ENCODE data around the gene BABAM2. TPM values are rescaled to one million over a fixed set of nuclear protein-coding genes. Genes with fewer than 3 reads are reported as not detected.

Gene BABAM2
- total RNA-seq, 1 donor from 2014 or later = 34.6 TPM

DNA sequence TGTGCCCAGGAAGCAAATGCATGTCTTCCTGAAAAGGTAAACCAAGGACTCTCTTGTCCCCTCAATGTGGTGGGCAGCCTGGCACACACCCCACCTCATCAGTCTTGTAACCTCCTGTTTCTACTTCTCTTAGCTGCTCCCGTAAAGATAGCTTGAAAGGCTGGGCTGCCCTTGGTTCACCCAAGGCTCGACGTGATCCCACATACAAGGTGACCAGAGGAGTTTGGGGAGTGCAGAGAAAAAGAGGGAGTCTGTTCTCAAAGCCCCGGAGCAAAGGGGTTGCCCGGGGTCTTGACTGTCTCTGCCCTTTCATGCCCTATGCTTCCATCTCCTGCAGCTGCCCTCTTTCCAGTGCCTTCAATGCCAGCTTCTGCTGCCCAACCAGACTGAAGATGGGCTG, 483.8 kb downstream of the BABAM2 start:
- no peak for DNase-seq (ENCODE audit: low spot score)
- TF ChIP-seq, protein P1, sequence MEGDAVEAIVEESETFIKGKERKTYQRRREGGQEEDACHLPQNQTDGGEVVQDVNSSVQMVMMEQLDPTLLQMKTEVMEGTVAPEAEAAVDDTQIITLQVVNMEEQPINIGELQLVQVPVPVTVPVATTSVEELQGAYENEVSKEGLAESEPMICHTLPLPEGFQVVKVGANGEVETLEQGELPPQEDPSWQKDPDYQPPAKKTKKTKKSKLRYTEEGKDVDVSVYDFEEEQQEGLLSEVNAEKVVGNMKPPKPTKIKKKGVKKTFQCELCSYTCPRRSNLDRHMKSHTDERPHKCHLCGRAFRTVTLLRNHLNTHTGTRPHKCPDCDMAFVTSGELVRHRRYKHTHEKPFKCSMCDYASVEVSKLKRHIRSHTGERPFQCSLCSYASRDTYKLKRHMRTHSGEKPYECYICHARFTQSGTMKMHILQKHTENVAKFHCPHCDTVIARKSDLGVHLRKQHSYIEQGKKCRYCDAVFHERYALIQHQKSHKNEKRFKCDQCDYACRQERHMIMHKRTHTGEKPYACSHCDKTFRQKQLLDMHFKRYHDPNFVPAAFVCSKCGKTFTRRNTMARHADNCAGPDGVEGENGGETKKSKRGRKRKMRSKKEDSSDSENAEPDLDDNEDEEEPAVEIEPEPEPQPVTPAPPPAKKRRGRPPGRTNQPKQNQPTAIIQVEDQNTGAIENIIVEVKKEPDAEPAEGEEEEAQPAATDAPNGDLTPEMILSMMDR (IDR thresholded peaks at IDR 0.05) = no peak
- TF ChIP-seq EZH2phosphoT487 (IDR thresholded peaks at IDR 0.05) (no peak), EZH2 (IDR thresholded peaks at IDR 0.05) (no peak)
- H3K27me3 Mint-ChIP-seq (ENCODE audit: insufficient read depth, low read depth) = peaks cover 5% of the 10 kb centered on the region

DNA sequence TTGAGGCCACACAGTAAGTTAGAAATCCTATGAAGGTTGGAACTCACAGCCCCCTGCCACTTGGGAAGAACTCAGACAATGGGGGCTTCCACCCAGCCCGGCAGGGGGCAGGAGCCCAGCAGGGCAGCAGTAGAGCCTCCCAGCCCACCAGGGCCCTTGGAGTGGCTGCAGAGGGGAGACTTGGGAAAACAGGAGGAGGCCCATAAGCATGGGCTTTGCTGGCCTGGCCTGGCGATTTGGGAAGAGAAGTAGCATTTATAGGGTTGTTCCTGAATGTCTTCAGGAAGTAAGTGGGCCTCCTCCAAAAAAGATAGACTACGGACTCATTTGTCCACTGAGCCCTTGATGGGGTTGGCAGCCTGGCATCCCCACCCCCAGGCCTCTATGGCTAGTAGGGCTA, 484.7 kb downstream of the BABAM2 start:
- no peaks in the 10 kb centered on the region for H3K36me3 Mint-ChIP-seq
- TF ChIP-seq, protein P1 (IDR thresholded peaks at IDR 0.05) = no peak
- no peak for TF ChIP-seq EZH2 (IDR thresholded peaks at IDR 0.05)
- no peak for TF ChIP-seq EZH2phosphoT487 (IDR thresholded peaks at IDR 0.05)
- Histone ChIP-seq H3F3A (ENCODE audit: low read depth) (no peaks in the 10 kb centered on the region), H3K9ac (no peak overlapping the region), H4K20me1 (ENCODE audit: low read depth) (no peaks in the 10 kb centered on the region), H3K36me3 (no peaks in the 10 kb centered on the region), H3K27me3 (no peaks in the 10 kb centered on the region), H3K9me3 (ENCODE audit: low read depth) (no peaks in the 10 kb centered on the region), H3K4me2 (no peak overlapping the region), H3K4me1 (peaks cover 12% of the 10 kb centered on the region), H3K79me2 (ENCODE audit: low read depth) (no peaks in the 10 kb centered on the region), H3K27ac (no peak overlapping the region), H2AFZ (replicated peaks) (no peak overlapping the region), H3K4me3 (no peak overlapping the region)
- no peak overlapping the region for H3K27ac Mint-ChIP-seq
- H3K4me1 Mint-ChIP-seq = peaks cover 4% of the 10 kb centered on the region
- H3K4me3 Mint-ChIP-seq = no peak overlapping the region
- no peaks in the 10 kb centered on the region for H3K9me3 Mint-ChIP-seq
- peaks cover 5% of the 10 kb centered on the region for H3K27me3 Mint-ChIP-seq (ENCODE audit: insufficient read depth, low read depth)
- DNase-seq (ENCODE audit: low spot score) = no peak

More for the DNA sequence above, 483.8 kb downstream of the BABAM2 start:
- H2AFZ ChIP-seq (replicated peaks) = no peak overlapping the region
- no peak overlapping the region for H3K4me2 ChIP-seq
- no peak overlapping the region for H3K9ac ChIP-seq
- H3K4me3 Mint-ChIP-seq = no peak overlapping the region
- no peak overlapping the region for H3K27ac ChIP-seq
- H3K27ac Mint-ChIP-seq = no peak overlapping the region
- no peaks in the 10 kb centered on the region for H3F3A ChIP-seq (ENCODE audit: low read depth)
- H3K79me2 ChIP-seq (ENCODE audit: low read depth) = no peaks in the 10 kb centered on the region
- H3K36me3 ChIP-seq = no peaks in the 10 kb centered on the region
- no peaks in the 10 kb centered on the region for H3K27me3 ChIP-seq
- H3K4me3 ChIP-seq = no peak overlapping the region
- H3K4me1 ChIP-seq = peaks cover 12% of the 10 kb centered on the region
- no peaks in the 10 kb centered on the region for H3K36me3 Mint-ChIP-seq
- no peaks in the 10 kb centered on the region for H4K20me1 ChIP-seq (ENCODE audit: low read depth)
- peaks cover 4% of the 10 kb centered on the region for H3K4me1 Mint-ChIP-seq
- no peaks in the 10 kb centered on the region for H3K9me3 ChIP-seq (ENCODE audit: low read depth)
- H3K9me3 Mint-ChIP-seq = no peaks in the 10 kb centered on the region

DNA sequence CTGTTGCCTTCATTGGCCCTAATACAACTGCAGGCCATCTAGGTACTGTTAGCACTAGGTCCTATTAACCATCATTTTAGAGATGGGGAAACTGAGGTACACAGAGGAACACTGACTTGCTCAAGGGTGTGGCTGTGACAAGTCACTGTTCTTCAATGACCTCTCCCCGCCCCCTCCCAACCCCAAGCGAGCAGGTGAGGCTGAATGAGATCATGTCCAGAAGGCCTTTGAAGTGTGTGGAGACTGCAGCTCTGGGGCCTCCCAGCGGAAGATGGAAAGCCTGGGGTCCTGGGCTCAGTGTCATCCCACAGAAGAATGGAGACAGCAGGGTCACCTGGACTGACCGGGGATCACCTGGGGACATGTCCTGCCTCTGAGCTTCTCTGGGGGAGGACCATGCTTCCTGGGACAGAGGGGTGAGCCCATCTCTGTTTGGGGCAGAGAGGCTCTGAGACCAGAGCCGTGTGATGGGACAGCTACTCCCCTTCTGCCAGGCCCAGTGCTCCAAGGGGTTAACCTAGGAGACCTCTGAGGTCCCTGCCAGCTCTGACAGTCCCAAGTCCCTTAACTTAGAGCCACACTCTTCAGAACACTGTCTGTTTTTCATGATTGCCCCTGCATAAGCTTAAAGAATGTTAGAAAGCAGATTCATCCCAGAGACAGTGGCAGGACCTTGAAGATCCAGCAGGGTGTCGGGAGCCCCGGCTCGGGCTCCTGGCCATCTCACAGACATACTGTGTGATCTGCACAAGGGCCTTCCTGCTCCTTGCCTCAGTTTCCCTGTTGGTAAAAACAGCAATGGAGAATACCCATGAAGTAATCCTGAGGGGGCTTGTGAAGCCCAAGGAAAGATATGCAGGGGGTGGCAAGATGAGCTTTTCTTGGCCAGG, 485.5 kb downstream of the BABAM2 start:
- Histone ChIP-seq H3K9me3 (ENCODE audit: low read depth) (no peaks in the 10 kb centered on the region), H4K20me1 (ENCODE audit: low read depth) (no peaks in the 10 kb centered on the region), H3K79me2 (ENCODE audit: low read depth) (no peaks in the 10 kb centered on the region), H3K27me3 (peaks cover 1% of the 10 kb centered on the region), H3F3A (ENCODE audit: low read depth) (no peaks in the 10 kb centered on the region), H3K9ac (no peak overlapping the region), H3K36me3 (no peaks in the 10 kb centered on the region), H3K4me3 (no peak overlapping the region), H3K27ac (no peak overlapping the region), H2AFZ (replicated peaks) (no peak overlapping the region), H3K4me2 (no peak overlapping the region), H3K4me1 (peaks cover 12% of the 10 kb centered on the region)
- H3K36me3 Mint-ChIP-seq = no peaks in the 10 kb centered on the region
- H3K9me3 Mint-ChIP-seq = no peaks in the 10 kb centered on the region
- TF ChIP-seq, protein P1 (IDR thresholded peaks at IDR 0.05) = no peak
- no peak for TF ChIP-seq EZH2phosphoT487 (IDR thresholded peaks at IDR 0.05)
- no peak for TF ChIP-seq EZH2 (IDR thresholded peaks at IDR 0.05)
- H3K4me1 Mint-ChIP-seq = no peaks in the 10 kb centered on the region
- no peak overlapping the region for H3K4me3 Mint-ChIP-seq
- no peak for DNase-seq (ENCODE audit: low spot score)
- H3K27me3 Mint-ChIP-seq (ENCODE audit: insufficient read depth, low read depth) = peaks cover 5% of the 10 kb centered on the region
- H3K27ac Mint-ChIP-seq = no peak overlapping the region

Measured in neural progenitor cell (in vitro differentiated cells).